Keratinocyte (primary cell): ENCODE data around the gene DLG1. TPM values are rescaled to one million over a fixed set of nuclear protein-coding genes. Genes with fewer than 3 reads are reported as not detected.

Source experiments
- DNase-seq: peaks from one replicate; pipeline ENCODE4 v3.0.0-alpha.2; 2011; ENCODE audit warnings: low read depth, missing footprints, low spot score
- FAIRE-seq: peaks from 2 replicates; lab custom pipeline; 2011; peaks lifted over from hg19 to GRCh38; lab: Jason Lieb, UNC
- H2AFZ ChIP-seq: 2 replicates; pipeline ENCODE4 v1.6.0; 2012; ENCODE audit warnings: low read length, control low read depth, inconsistent platforms; ENCODE audit not compliant: control insufficient read depth
- H3K27ac ChIP-seq: 2 replicates; pipeline ENCODE4 v1.5.1; 2011; ENCODE audit warnings: low read length; ENCODE audit not compliant: control insufficient read depth, insufficient read depth
- H3K27me3 ChIP-seq: 3 replicates; pipeline ENCODE4 v1.6.0; 2011; ENCODE audit warnings: low read length; ENCODE audit not compliant: control insufficient read depth, insufficient read depth; ENCODE audit errors: extremely low read depth
- H3K36me3 ChIP-seq, 2 experiments: 2 replicates in 1 of 2; 3 replicates in 1 of 2; pipeline ENCODE4 v1.5.1; 2011; ENCODE audit warnings: low read length in 2 of 2, mild to moderate bottlenecking in 1 of 2; ENCODE audit not compliant: control insufficient read depth in 2 of 2, insufficient read depth in 2 of 2; ENCODE audit errors: extremely low read depth in 1 of 2
- H3K4me1 ChIP-seq: 3 replicates; pipeline ENCODE4 v1.5.1; 2011; ENCODE audit warnings: low read length; ENCODE audit not compliant: control insufficient read depth, insufficient read depth; ENCODE audit errors: extremely low read depth
- H3K4me2 ChIP-seq: 3 replicates; pipeline ENCODE4 v1.6.0; 2011; ENCODE audit warnings: low read depth, low read length; ENCODE audit not compliant: control insufficient read depth, insufficient read depth; ENCODE audit errors: extremely low read depth
- H3K4me3 ChIP-seq, 3 experiments: fragments of 200-600 bp in 1 of 3; sonication (generic) in 1 of 3; 2 replicates in 2 of 3; 3 replicates in 1 of 3; pipeline ENCODE4 v1.5.1; 2011 to 2016; ENCODE audit warnings: low read length in 3 of 3, mild to moderate bottlenecking in 3 of 3, control low read depth in 2 of 3, inconsistent platforms in 1 of 3, low read depth in 1 of 3, mixed read lengths in 1 of 3, mixed run types in 1 of 3, moderate library complexity in 1 of 3; ENCODE audit not compliant: control insufficient read depth in 2 of 3, insufficient read depth in 2 of 3; ENCODE audit errors: extremely low read depth in 1 of 3
- H3K79me2 ChIP-seq: 2 replicates; pipeline ENCODE4 v1.6.0; 2012; ENCODE audit warnings: low read length; ENCODE audit not compliant: control insufficient read depth, insufficient read depth
- H3K9ac ChIP-seq: 3 replicates; pipeline ENCODE4 v1.6.0; 2011; ENCODE audit warnings: low read length; ENCODE audit not compliant: control insufficient read depth, insufficient read depth; ENCODE audit errors: extremely low read depth
- H3K9me1 ChIP-seq: 3 replicates; pipeline ENCODE4 v1.6.0; 2011; ENCODE audit warnings: low read length; ENCODE audit not compliant: control insufficient read depth, insufficient read depth; ENCODE audit errors: extremely low read depth
- H3K9me3 ChIP-seq: 2 replicates; pipeline ENCODE4 v1.5.1; 2012; ENCODE audit warnings: low read depth, low read length; ENCODE audit not compliant: control insufficient read depth
- H4K20me1 ChIP-seq: 3 replicates; pipeline ENCODE4 v1.6.0; 2011; ENCODE audit warnings: low read length; ENCODE audit not compliant: control insufficient read depth, insufficient read depth; ENCODE audit errors: extremely low read depth
- CTCF ChIP-seq, 3 experiments: IDR thresholded peaks in 1 of 3; conservative IDR thresholded peaks in 1 of 3; optimal IDR thresholded peaks in 1 of 3; 2 replicates in 2 of 3; 3 replicates in 1 of 3; pipeline versions ENCODE3 to v1.5.1; 2011; ENCODE audit warnings: low read length in 3 of 3, mild to moderate bottlenecking in 3 of 3, moderate library complexity in 2 of 3, control low read depth in 1 of 3, inconsistent platforms in 1 of 3; ENCODE audit not compliant: insufficient read depth in 2 of 3; ENCODE audit errors: extremely low read depth in 1 of 3
- EZH2 ChIP-seq: IDR thresholded peaks from one replicate; pipeline ENCODE4 v1.6.1; 2012; ENCODE audit warnings: inconsistent platforms, mild to moderate bottlenecking, low read length, moderate library complexity
- dilution Hi-C: fragments of 300-500 bp; cut with MboI; formaldehyde crosslinking; loops from one replicate; pipeline ENCODE4 v1.7.0; 2020; ENCODE audit warnings: low sequenced_read_pairs; ENCODE audit not compliant: extremely low pct_ligation_motif_present
- polyA plus RNA-seq, 5 experiments: library from polyadenylated mRNA; depleted of rRNA in 3 of 5; stranded (reverse) in 3 of 5; stranded (forward) in 1 of 5; unstranded in 1 of 5; fragments of >200 nt; gene quantifications; 1 replicate in 1 of 5; 2 replicates in 3 of 5; 3 replicates in 1 of 5; pipeline versions ENCODE4 v1.2.1 to v1.2.3, GENCODE V29; 2011 to 2012; ENCODE audit warnings: missing spikeins in 2 of 5, low read depth in 1 of 5, low replicate concordance in 1 of 5

DLG1 gene
- polyA plus RNA-seq, 1 donor (not counting 4 experiments of a cell fraction or from before 2014, with no cell fraction given): 139 TPM

- no peak for FAIRE-seq
- TF ChIP-seq CTCF (optimal IDR thresholded peaks at IDR 0.05 in 1 of 3, IDR thresholded peaks at IDR 0.05 in 1 of 3, conservative IDR thresholded peaks at IDR 0.05 in 1 of 3; ENCODE audit: extremely low read depth in 1 of 3, insufficient read depth in 2 of 3, low read length in 3 of 3) (no peak), EZH2 (no peak)
- dilution Hi-C loops: no loop called here
Observed at GRCh38 chr3:197229836-197230235, 68.6 kb downstream of the DLG1 start.

GRCh38 chr3:197229178-197229577 lies 69.2 kb downstream of the DLG1 start:
- TF ChIP-seq CTCF (optimal IDR thresholded peaks at IDR 0.05 in 1 of 3, IDR thresholded peaks at IDR 0.05 in 1 of 3, conservative IDR thresholded peaks at IDR 0.05 in 1 of 3; ENCODE audit: extremely low read depth in 1 of 3, insufficient read depth in 2 of 3, low read length in 3 of 3): no peak
- no peak for TF ChIP-seq EZH2
- Histone ChIP-seq H3K79me2 (peaks cover 97% of the 10 kb centered on the region), H3K4me2 (no peak overlapping the region), H2AFZ (no peak overlapping the region), H3K9me3 (no peaks in the 10 kb centered on the region), H3K36me3 (peaks cover 3 to 4% of the 10 kb centered on the region in 2 experiments), H3K9me1 (no peaks in the 10 kb centered on the region), H3K4me1 (peaks cover 13% of the 10 kb centered on the region), H3K27ac (no peak overlapping the region), H3K27me3 (no peaks in the 10 kb centered on the region), H3K9ac (no peak overlapping the region), H4K20me1 (peaks cover 13% of the 10 kb centered on the region), H3K4me3 (no peak overlapping the region)
- no peak for FAIRE-seq
- DNase-seq: no peak
- dilution Hi-C loops: no loop called here

More at GRCh38 chr3:197229836-197230235, 68.6 kb downstream of the DLG1 start:
- no peak overlapping the region for H3K4me2 ChIP-seq
- no peak for DNase-seq
- H2AFZ ChIP-seq: no peak overlapping the region
- no peaks in the 10 kb centered on the region for H3K27me3 ChIP-seq
- no peaks in the 10 kb centered on the region for H3K9me1 ChIP-seq
- peaks cover 13% of the 10 kb centered on the region for H3K4me1 ChIP-seq
- peaks cover 97% of the 10 kb centered on the region for H3K79me2 ChIP-seq
- no peak overlapping the region for H3K4me3 ChIP-seq
- H3K9ac ChIP-seq: no peak overlapping the region
- peaks cover 13% of the 10 kb centered on the region for H4K20me1 ChIP-seq
- H3K9me3 ChIP-seq: no peaks in the 10 kb centered on the region
- H3K36me3 ChIP-seq: peaks cover 3 to 4% of the 10 kb centered on the region in 2 experiments
- H3K27ac ChIP-seq: no peak overlapping the region
